GM12878 (cell line): ENCODE data around the gene VGLL4.

Source experiments
- NRF1 ChIP-seq: conservative IDR thresholded peaks from 2 replicates; pipeline ENCODE4 v1.6.1; 2011; ENCODE audit warnings: mild to moderate bottlenecking, low read depth, low read length, improper control_type of control experiment
- POLR2A ChIP-seq: IDR thresholded peaks from 2 replicates; pipeline ENCODE4 v1.6.1; 2011; ENCODE audit warnings: low read depth, mild to moderate bottlenecking, low read length
- POLR2AphosphoS2 ChIP-seq: IDR thresholded peaks from 2 replicates; pipeline ENCODE4 v1.6.1; 2011; ENCODE audit warnings: low read depth, mild to moderate bottlenecking, low read length, improper control_type of control experiment, moderate library complexity
- POLR2AphosphoS5 ChIP-seq: IDR thresholded peaks from 2 replicates; pipeline ENCODE4 v1.6.1; 2011; ENCODE audit warnings: mild to moderate bottlenecking, low read length, inconsistent platforms
- SMC3 ChIP-seq: IDR thresholded peaks from 2 replicates; pipeline ENCODE4 v1.6.1; 2011; ENCODE audit warnings: low read length, improper control_type of control experiment, borderline replicate concordance
- TAF1 ChIP-seq: IDR thresholded peaks from 2 replicates; pipeline ENCODE4 v1.6.1; 2011; ENCODE audit warnings: mild to moderate bottlenecking, low read depth, low read length, borderline replicate concordance
- ZNF274 ChIP-seq: IDR thresholded peaks from one replicate; pipeline ENCODE4 v1.8.0; 2011; ENCODE audit not compliant: insufficient read length, insufficient read depth
- TF ChIP-seq, protein P1 (sequence below), 3 experiments: IDR thresholded peaks in 2 of 3; conservative IDR thresholded peaks in 1 of 3; 2 replicates each; pipeline ENCODE4 v1.5.1; 2011; ENCODE audit warnings: low read depth in 3 of 3, low read length in 3 of 3, mild to moderate bottlenecking in 3 of 3, control low read depth in 2 of 3, moderate library complexity in 2 of 3, inconsistent platforms in 1 of 3, mixed read lengths in 1 of 3; ENCODE audit not compliant: control insufficient read depth in 2 of 3, insufficient read depth in 1 of 3; ENCODE audit errors: extremely low read depth in 1 of 3

DNA sequence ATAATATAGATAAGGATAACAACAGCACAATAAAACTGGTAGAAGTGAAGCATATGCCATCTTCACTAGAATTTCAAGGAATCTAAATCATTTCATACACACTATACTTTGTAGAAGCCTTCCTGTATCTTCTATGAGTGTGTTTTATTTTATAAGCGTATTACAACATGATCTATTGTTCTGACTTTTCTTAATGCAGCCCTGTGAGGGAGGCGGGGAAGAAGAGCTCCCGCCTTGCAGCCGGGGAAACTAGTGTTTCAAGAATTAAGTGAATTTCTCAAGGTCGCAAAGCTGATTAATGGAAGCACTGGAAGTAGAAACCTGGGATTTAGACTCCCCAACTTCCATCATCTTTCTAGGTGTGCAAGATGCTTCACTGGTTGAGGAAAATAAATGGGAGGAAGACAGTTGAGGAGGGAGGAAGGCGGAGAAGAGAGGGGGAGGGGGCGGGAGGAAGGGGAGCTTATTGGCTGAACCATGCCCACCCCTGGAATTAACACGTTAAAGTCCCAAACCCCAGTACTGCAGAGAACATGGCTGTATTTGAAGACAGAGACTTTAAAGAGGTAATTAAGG, 32.9 kb downstream of the VGLL4 start:
- TF ChIP-seq ZNF274 (no peak), TAF1 (no peak), POLR2AphosphoS5 (no peak), POLR2AphosphoS2 (no peak), NRF1 (no peak), SMC3 (no peak), POLR2A (no peak)
- TF ChIP-seq, protein P1, sequence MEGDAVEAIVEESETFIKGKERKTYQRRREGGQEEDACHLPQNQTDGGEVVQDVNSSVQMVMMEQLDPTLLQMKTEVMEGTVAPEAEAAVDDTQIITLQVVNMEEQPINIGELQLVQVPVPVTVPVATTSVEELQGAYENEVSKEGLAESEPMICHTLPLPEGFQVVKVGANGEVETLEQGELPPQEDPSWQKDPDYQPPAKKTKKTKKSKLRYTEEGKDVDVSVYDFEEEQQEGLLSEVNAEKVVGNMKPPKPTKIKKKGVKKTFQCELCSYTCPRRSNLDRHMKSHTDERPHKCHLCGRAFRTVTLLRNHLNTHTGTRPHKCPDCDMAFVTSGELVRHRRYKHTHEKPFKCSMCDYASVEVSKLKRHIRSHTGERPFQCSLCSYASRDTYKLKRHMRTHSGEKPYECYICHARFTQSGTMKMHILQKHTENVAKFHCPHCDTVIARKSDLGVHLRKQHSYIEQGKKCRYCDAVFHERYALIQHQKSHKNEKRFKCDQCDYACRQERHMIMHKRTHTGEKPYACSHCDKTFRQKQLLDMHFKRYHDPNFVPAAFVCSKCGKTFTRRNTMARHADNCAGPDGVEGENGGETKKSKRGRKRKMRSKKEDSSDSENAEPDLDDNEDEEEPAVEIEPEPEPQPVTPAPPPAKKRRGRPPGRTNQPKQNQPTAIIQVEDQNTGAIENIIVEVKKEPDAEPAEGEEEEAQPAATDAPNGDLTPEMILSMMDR (IDR thresholded peaks at IDR 0.05 in 2 of 3, conservative IDR thresholded peaks at IDR 0.05 in 1 of 3; ENCODE audit: control insufficient read depth in 2 of 3, extremely low read depth in 1 of 3, insufficient read depth in 1 of 3, low read depth in 3 of 3, low read length in 3 of 3): no peak
